Neural progenitor cell (in vitro differentiated cells): ENCODE results near the gene ADARB2. TPM values are rescaled to one million over a fixed set of nuclear protein-coding genes. Genes with fewer than 3 reads are reported as not detected.

Experiments used
- DNase-seq: peaks from one replicate; pipeline ENCODE4 v3.0.0-alpha.2; 2016; ENCODE audit warnings: low spot score
- H2AFZ ChIP-seq: fragments of 200-600 bp; sonication (generic); replicated peaks from 2 replicates; pipeline ENCODE4 v1.6.1; 2016; ENCODE audit warnings: antibody characterized with exemption
- H3F3A ChIP-seq: fragments of 200-600 bp; sonication (generic); 2 replicates; pipeline ENCODE4 v1.6.1; 2016; ENCODE audit warnings: antibody characterized with exemption, low read depth
- H3K27ac ChIP-seq: fragments of 200-600 bp; sonication (generic); 2 replicates; pipeline ENCODE4 v1.5.1; 2016; ENCODE audit warnings: mild to moderate bottlenecking
- H3K27me3 ChIP-seq: fragments of 200-600 bp; sonication (generic); 2 replicates; pipeline ENCODE4 v1.6.1; 2016; ENCODE audit warnings: mild to moderate bottlenecking, moderate library complexity
- H3K36me3 ChIP-seq: fragments of 200-600 bp; sonication (generic); 2 replicates; pipeline ENCODE4 v1.5.1; 2016
- H3K4me1 ChIP-seq: fragments of 200-600 bp; sonication (generic); 2 replicates; pipeline ENCODE4 v1.6.1; 2016; ENCODE audit warnings: mixed run types
- H3K4me2 ChIP-seq: fragments of 200-600 bp; sonication (generic); 2 replicates; pipeline ENCODE4 v1.6.1; 2016
- H3K4me3 ChIP-seq: fragments of 200-600 bp; sonication (generic); 2 replicates; pipeline ENCODE4 v1.5.1; 2016
- H3K79me2 ChIP-seq: fragments of 200-600 bp; sonication (generic); 2 replicates; pipeline ENCODE4 v1.6.1; 2016; ENCODE audit warnings: low read depth
- H3K9ac ChIP-seq: fragments of 200-600 bp; sonication (generic); 2 replicates; pipeline ENCODE4 v1.6.1; 2016
- H3K9me3 ChIP-seq: fragments of 200-600 bp; sonication (generic); 2 replicates; pipeline ENCODE4 v1.5.1; 2016; ENCODE audit warnings: low read depth
- H4K20me1 ChIP-seq: fragments of 200-600 bp; sonication (generic); 2 replicates; pipeline ENCODE4 v1.6.1; 2016; ENCODE audit warnings: low read depth
- H3K27ac Mint-ChIP-seq: 3 replicates; pipeline ENCODE4 v1.8.0; 2021; ENCODE audit warnings: mixed read lengths
- H3K27me3 Mint-ChIP-seq: 2 replicates; pipeline ENCODE4 v1.8.0; 2022; ENCODE audit warnings: low read depth, mild to moderate bottlenecking, inconsistent platforms, moderate library complexity, mixed read lengths; ENCODE audit not compliant: insufficient read depth
- H3K36me3 Mint-ChIP-seq: 3 replicates; pipeline ENCODE4 v1.8.0; 2021; ENCODE audit warnings: mixed read lengths
- H3K4me1 Mint-ChIP-seq: 3 replicates; pipeline ENCODE4 v1.8.0; 2021; ENCODE audit warnings: mixed read lengths
- H3K4me3 Mint-ChIP-seq: 3 replicates; pipeline ENCODE4 v1.8.0; 2021; ENCODE audit warnings: mild to moderate bottlenecking, moderate library complexity, mixed read lengths
- H3K9me3 Mint-ChIP-seq: 3 replicates; pipeline ENCODE4 v1.8.0; 2020; ENCODE audit warnings: mixed read lengths
- EZH2 ChIP-seq: fragments of 200-600 bp; sonication (generic); IDR thresholded peaks from 2 replicates; pipeline ENCODE4 v1.6.1; 2017; ENCODE audit warnings: antibody characterized with exemption, mild to moderate bottlenecking, moderate library complexity
- EZH2phosphoT487 ChIP-seq: fragments of 200-600 bp; sonication (generic); IDR thresholded peaks from 2 replicates; pipeline ENCODE4 v1.6.1; 2017; ENCODE audit warnings: antibody characterized with exemption
- total RNA-seq: library from RNA; depleted of rRNA; stranded (reverse); fragments of >200 nt; gene quantifications from 2 replicates; pipeline ENCODE4 v1.2.3, GENCODE V29; 2015; ENCODE audit warnings: low replicate concordance
- TF ChIP-seq, protein P1 (sequence below): fragments of 200-600 bp; sonication (generic); IDR thresholded peaks from 2 replicates; pipeline ENCODE4 v1.5.1; 2017; ENCODE audit warnings: antibody characterized with exemption, mild to moderate bottlenecking

The ADARB2 gene
- total RNA-seq, 1 donor from 2014 or later: not detected

- H2AFZ ChIP-seq: no peak overlapping the region
- H3K4me3 Mint-ChIP-seq: no peak overlapping the region
- peaks cover 12% of the 10 kb centered on the region for H3K4me1 ChIP-seq
- H3K27me3 Mint-ChIP-seq: peaks cover 3% of the 10 kb centered on the region
- TF ChIP-seq EZH2phosphoT487 (no peak), EZH2 (no peak)
- TF ChIP-seq, protein P1, sequence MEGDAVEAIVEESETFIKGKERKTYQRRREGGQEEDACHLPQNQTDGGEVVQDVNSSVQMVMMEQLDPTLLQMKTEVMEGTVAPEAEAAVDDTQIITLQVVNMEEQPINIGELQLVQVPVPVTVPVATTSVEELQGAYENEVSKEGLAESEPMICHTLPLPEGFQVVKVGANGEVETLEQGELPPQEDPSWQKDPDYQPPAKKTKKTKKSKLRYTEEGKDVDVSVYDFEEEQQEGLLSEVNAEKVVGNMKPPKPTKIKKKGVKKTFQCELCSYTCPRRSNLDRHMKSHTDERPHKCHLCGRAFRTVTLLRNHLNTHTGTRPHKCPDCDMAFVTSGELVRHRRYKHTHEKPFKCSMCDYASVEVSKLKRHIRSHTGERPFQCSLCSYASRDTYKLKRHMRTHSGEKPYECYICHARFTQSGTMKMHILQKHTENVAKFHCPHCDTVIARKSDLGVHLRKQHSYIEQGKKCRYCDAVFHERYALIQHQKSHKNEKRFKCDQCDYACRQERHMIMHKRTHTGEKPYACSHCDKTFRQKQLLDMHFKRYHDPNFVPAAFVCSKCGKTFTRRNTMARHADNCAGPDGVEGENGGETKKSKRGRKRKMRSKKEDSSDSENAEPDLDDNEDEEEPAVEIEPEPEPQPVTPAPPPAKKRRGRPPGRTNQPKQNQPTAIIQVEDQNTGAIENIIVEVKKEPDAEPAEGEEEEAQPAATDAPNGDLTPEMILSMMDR: no peak
- H3K9ac ChIP-seq: no peak overlapping the region
- no peaks in the 10 kb centered on the region for H4K20me1 ChIP-seq
- no peaks in the 10 kb centered on the region for H3K36me3 ChIP-seq
- peaks cover 3% of the 10 kb centered on the region for H3F3A ChIP-seq
- no peak overlapping the region for H3K4me2 ChIP-seq
- no peaks in the 10 kb centered on the region for H3K9me3 Mint-ChIP-seq
- H3K27ac Mint-ChIP-seq: no peak overlapping the region
- H3K4me3 ChIP-seq: no peak overlapping the region
- H3K4me1 Mint-ChIP-seq: peaks cover 12% of the 10 kb centered on the region
- H3K27ac ChIP-seq: no peak overlapping the region
- DNase-seq: no peak
- no peaks in the 10 kb centered on the region for H3K27me3 ChIP-seq
- no peaks in the 10 kb centered on the region for H3K36me3 Mint-ChIP-seq
- no peaks in the 10 kb centered on the region for H3K79me2 ChIP-seq
- H3K9me3 ChIP-seq: no peaks in the 10 kb centered on the region
These were observed 403.3 kb downstream of the ADARB2 start for GRCh38 chr10:1333981-1334380.

- Mint-ChIP-seq H3K36me3 (peaks cover 2% of the 10 kb centered on the region), H3K9me3 (peaks cover 3% of the 10 kb centered on the region), H3K4me3 (no peak overlapping the region), H3K27me3 (peaks cover 3% of the 10 kb centered on the region), H3K27ac (no peak overlapping the region), H3K4me1 (peaks cover 18% of the 10 kb centered on the region)
- H3K4me1 ChIP-seq: peaks cover 12% of the 10 kb centered on the region
- peaks cover 3% of the 10 kb centered on the region for H3F3A ChIP-seq
- TF ChIP-seq EZH2phosphoT487 (no peak), EZH2 (no peak)
- TF ChIP-seq, protein P1: no peak
- H2AFZ ChIP-seq: no peak overlapping the region
- H3K4me2 ChIP-seq: no peak overlapping the region
- H3K27me3 ChIP-seq: no peaks in the 10 kb centered on the region
- H4K20me1 ChIP-seq: no peaks in the 10 kb centered on the region
- no peaks in the 10 kb centered on the region for H3K9me3 ChIP-seq
- H3K4me3 ChIP-seq: no peak overlapping the region
- no peaks in the 10 kb centered on the region for H3K36me3 ChIP-seq
- H3K27ac ChIP-seq: no peak overlapping the region
- no peak overlapping the region for H3K9ac ChIP-seq
- no peak for DNase-seq
- H3K79me2 ChIP-seq: no peaks in the 10 kb centered on the region
These were observed 405.8 kb downstream of the ADARB2 start for GRCh38 chr10:1331560-1331959.

GRCh38 chr10:1329622-1330021 is 407.7 kb downstream of the ADARB2 start:
- Mint-ChIP-seq H3K4me1 (peaks cover 10% of the 10 kb centered on the region), H3K27ac (peak overlapping the region; percentile 46), H3K4me3 (no peak overlapping the region)

More at GRCh38 chr10:1329622-1330021, 407.7 kb downstream of the ADARB2 start:
- Histone ChIP-seq H4K20me1 (no peaks in the 10 kb centered on the region), H3K4me1 (no peaks in the 10 kb centered on the region), H3K79me2 (no peaks in the 10 kb centered on the region), H3K9ac (no peak overlapping the region), H3K9me3 (no peaks in the 10 kb centered on the region), H3K36me3 (no peaks in the 10 kb centered on the region), H3F3A (no peaks in the 10 kb centered on the region), H2AFZ (no peak overlapping the region), H3K27me3 (no peaks in the 10 kb centered on the region), H3K4me3 (no peak overlapping the region), H3K27ac (no peak overlapping the region), H3K4me2 (no peak overlapping the region)
- Mint-ChIP-seq H3K9me3 (peaks cover 3% of the 10 kb centered on the region), H3K36me3 (peaks cover 2% of the 10 kb centered on the region), H3K27me3 (peaks cover 3% of the 10 kb centered on the region)
- DNase-seq: no peak
- TF ChIP-seq EZH2: no peak
- TF ChIP-seq, protein P1: no peak
